NCI-H2171 treated with DMSO at 0.1 percent for 48 hours (cell line): Measurements from ENCODE around the gene FAM124B.

ENCODE experiments used
- DNase-seq: peaks from one replicate; lab custom pipeline; 2025; lab: John Stamatoyannopoulos, UW

The FAM124B gene

DNA sequence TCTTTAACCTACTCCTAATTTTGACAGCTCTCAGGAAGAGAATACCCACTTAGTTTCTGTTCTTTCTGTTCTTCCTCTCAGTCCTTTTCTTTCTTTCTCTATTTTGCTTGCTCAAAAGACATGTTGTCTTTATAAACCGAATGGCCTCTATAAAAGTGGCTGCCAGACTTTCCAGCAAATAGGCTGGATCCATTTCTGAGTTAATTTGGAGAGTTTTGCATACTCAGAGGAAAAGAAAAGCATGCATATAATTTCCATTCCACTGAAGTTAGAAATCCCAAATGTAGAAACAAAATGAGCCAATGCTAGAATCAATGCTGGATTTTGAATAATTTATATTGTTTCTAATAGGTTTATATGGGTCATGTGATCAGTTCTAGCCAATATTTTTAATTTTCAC, 65.9 kb downstream of the FAM124B start:
- no peak for DNase-seq

DNA sequence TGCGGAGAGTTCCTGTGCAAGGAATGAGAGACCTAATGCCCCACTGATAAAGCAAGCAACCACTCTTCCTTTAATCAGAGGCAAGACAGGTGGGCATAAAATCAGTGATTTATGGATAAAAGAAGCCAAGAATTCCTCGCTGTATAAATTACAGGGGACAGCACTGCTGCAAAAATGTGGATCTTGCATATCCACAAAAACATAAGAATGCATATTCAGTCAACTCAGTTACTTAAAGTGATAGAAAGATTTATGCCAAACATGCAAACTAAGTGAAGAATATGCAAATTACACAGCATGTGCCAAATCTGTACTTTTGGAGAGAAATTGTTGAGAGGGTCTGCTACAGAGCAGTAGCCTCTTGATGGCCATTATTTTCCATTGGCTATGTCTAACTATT, 67.2 kb downstream of the FAM124B start:
- DNase-seq, result no peak

GRCh38 chr2:224333726-224334482, 68.0 kb downstream of the FAM124B start:
- DNase-seq, result no peak

- no peak for DNase-seq
Observed at GRCh38 chr2:224331698-224332097, 70.2 kb downstream of the FAM124B start.

DNA sequence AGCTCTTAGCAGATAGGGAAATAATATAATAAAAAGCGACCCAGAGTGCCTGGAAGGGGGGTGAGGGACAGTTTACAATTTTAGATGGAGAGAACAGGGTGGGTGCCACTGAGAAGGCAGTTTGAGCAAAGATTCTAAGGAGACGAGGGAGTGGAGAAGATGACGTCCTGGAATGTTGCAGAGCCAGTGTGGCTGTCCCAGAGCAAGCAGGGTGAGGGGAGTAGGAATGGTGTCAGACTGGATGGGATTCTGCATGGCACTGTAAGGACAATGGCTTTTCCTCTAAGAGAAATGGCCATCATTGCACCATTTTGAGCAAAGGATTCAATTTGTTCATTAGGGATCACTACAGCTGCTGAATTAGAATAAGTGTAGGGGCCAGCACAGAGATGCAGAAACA, 73.1 kb downstream of the FAM124B start:
- DNase-seq, result no peak
